GM23338 (cell line): ENCODE measurements around the gene DLGAP4. TPM values are rescaled to one million over a fixed set of nuclear protein-coding genes. Genes with fewer than 3 reads are reported as not detected.

ENCODE experiments used
- ATAC-seq: fragments of 200-7000 bp; cut with Tn5 transposase; 3 replicates; pipeline ENCODE4 v1.9.1; 2020
- DNase-seq: peaks from one replicate; pipeline ENCODE4 v3.0.0-alpha.2; 2015; ENCODE audit warnings: low spot score
- H2AFZ ChIP-seq: fragments of 200-600 bp; sonication (generic); 2 replicates; pipeline ENCODE4 v1.8.0; 2016; ENCODE audit warnings: antibody characterized with exemption, mild to moderate bottlenecking, moderate library complexity
- H3F3A ChIP-seq: fragments of 200-600 bp; sonication (generic); replicated peaks from 2 replicates; pipeline ENCODE4 v1.8.0; 2017; ENCODE audit warnings: antibody characterized with exemption, mixed run types, low read depth
- H3K27ac ChIP-seq: fragments of 200-600 bp; sonication (generic); 2 replicates; pipeline ENCODE4 v1.6.1; 2016; ENCODE audit warnings: low read depth
- H3K27me3 ChIP-seq: fragments of 200-600 bp; sonication (generic); 2 replicates; pipeline ENCODE4 v1.8.0; 2016; ENCODE audit warnings: mild to moderate bottlenecking, mixed run types, moderate library complexity; ENCODE audit not compliant: insufficient read depth
- H3K36me3 ChIP-seq: fragments of 200-600 bp; sonication (generic); 2 replicates; pipeline ENCODE4 v1.8.0; 2016; ENCODE audit warnings: mild to moderate bottlenecking; ENCODE audit not compliant: insufficient read depth
- H3K4me1 ChIP-seq: fragments of 200-600 bp; sonication (generic); 2 replicates; pipeline ENCODE4 v1.8.0; 2016; ENCODE audit warnings: mild to moderate bottlenecking, moderate library complexity; ENCODE audit not compliant: insufficient read depth
- H3K4me2 ChIP-seq: fragments of 200-600 bp; sonication (generic); 2 replicates; pipeline ENCODE4 v1.7.1; 2017; ENCODE audit warnings: mixed run types
- H3K4me3 ChIP-seq: fragments of 200-600 bp; sonication (generic); 2 replicates; pipeline ENCODE4 v1.6.1; 2016; ENCODE audit warnings: mixed run types
- H3K79me2 ChIP-seq: fragments of 200-600 bp; sonication (generic); replicated peaks from 2 replicates; pipeline ENCODE4 v1.8.0; 2017; ENCODE audit warnings: mild to moderate bottlenecking; ENCODE audit not compliant: insufficient read depth
- H3K9me2 ChIP-seq: fragments of 200-600 bp; sonication (generic); 2 replicates; pipeline ENCODE4 v1.8.0; 2017; ENCODE audit not compliant: insufficient read depth
- H4K20me1 ChIP-seq: fragments of 200-600 bp; sonication (generic); replicated peaks from 2 replicates; pipeline ENCODE4 v1.8.0; 2017; ENCODE audit warnings: mild to moderate bottlenecking; ENCODE audit not compliant: insufficient read depth
- H3K27ac Mint-ChIP-seq: 2 replicates; pipeline ENCODE4 v1.8.0; 2020; ENCODE audit warnings: inconsistent platforms, mild to moderate bottlenecking, moderate library complexity, mixed read lengths
- H3K27me3 Mint-ChIP-seq: 3 replicates; pipeline ENCODE4 v1.8.0; 2022; ENCODE audit warnings: low read depth, mild to moderate bottlenecking, moderate library complexity, mixed read lengths, inconsistent platforms; ENCODE audit not compliant: insufficient read depth, poor library complexity
- H3K36me3 Mint-ChIP-seq: 3 replicates; pipeline ENCODE4 v1.8.0; 2021; ENCODE audit warnings: low read depth, mild to moderate bottlenecking, inconsistent platforms, moderate library complexity, mixed read lengths
- H3K4me1 Mint-ChIP-seq: 3 replicates; pipeline ENCODE4 v1.8.0; 2020; ENCODE audit warnings: mild to moderate bottlenecking, inconsistent platforms, mixed read lengths
- H3K4me3 Mint-ChIP-seq: 3 replicates; pipeline ENCODE4 v1.8.0; 2021; ENCODE audit warnings: moderate library complexity, mild to moderate bottlenecking, inconsistent platforms, mixed read lengths
- H3K9me3 Mint-ChIP-seq: 3 replicates; pipeline ENCODE4 v1.8.0; 2020; ENCODE audit warnings: moderate library complexity, mild to moderate bottlenecking, inconsistent platforms, mixed read lengths
- CTCF ChIP-seq, 2 experiments: fragments of 200-600 bp in 1 of 2; sonication (generic) in 1 of 2; conservative IDR thresholded peaks; 2 replicates each; pipeline versions ENCODE4 v1.5.1 to v1.6.1; 2016 to 2017; ENCODE audit warnings: antibody characterized with exemption in 2 of 2, low read depth in 2 of 2, mild to moderate bottlenecking in 2 of 2, moderate library complexity in 1 of 2
- ETS1 ChIP-seq: IDR thresholded peaks from 2 replicates; pipeline ENCODE4 v1.6.1; 2016; ENCODE audit warnings: antibody characterized with exemption
- JUNB ChIP-seq: IDR thresholded peaks from one replicate; pipeline ENCODE4 v1.6.1; 2016; ENCODE audit warnings: antibody characterized with exemption; ENCODE audit not compliant: unreplicated experiment
- NANOG ChIP-seq: IDR thresholded peaks from 2 replicates; pipeline ENCODE4 v1.6.1; 2016; ENCODE audit warnings: antibody characterized with exemption, borderline replicate concordance
- POLR2AphosphoS5 ChIP-seq: IDR thresholded peaks from 2 replicates; pipeline ENCODE4 v1.6.1; 2016; ENCODE audit warnings: antibody characterized with exemption, low read depth
- STAT1 ChIP-seq: IDR thresholded peaks from one replicate; pipeline ENCODE4 v1.6.1; 2016; ENCODE audit warnings: antibody characterized with exemption; ENCODE audit not compliant: unreplicated experiment
- ZNF462 ChIP-seq: fragments of 250-450 bp; sonication (Bioruptor Pico); IDR thresholded peaks from 2 replicates; pipeline ENCODE4 v1.5.0; 2020; ENCODE audit warnings: mild to moderate bottlenecking, moderate library complexity
- polyA plus RNA-seq: library from polyadenylated mRNA; unstranded; fragments of >200 nt; fragmentation: Nextera tagmentation; extraction: Ambion mirVana; gene quantifications from 2 replicates; pipeline ENCODE4 v1.2.1, GENCODE V29; 2016
- total RNA-seq: library from RNA; depleted of rRNA; stranded (reverse); fragments of >200 nt; shearing (Covaris generic); gene quantifications from 2 replicates; pipeline ENCODE4 v1.2.3, GENCODE V29; 2014

The DLGAP4 gene
- total and polyA plus RNA-seq, 2 experiments from 2014 or later: 46.1 to 52.2 TPM

- no peak for TF ChIP-seq STAT1
- no peak for TF ChIP-seq JUNB
- TF ChIP-seq ETS1: no peak
- TF ChIP-seq NANOG: no peak
- no peak for TF ChIP-seq POLR2AphosphoS5
- no peak for TF ChIP-seq CTCF (conservative IDR thresholded peaks at IDR 0.05; ENCODE audit: low read depth in 2 of 2)
- TF ChIP-seq ZNF462 (CRISPR knock-in tag): no peak
- ATAC-seq (no peak), DNase-seq (no peak)
- H3K27ac Mint-ChIP-seq: no peak overlapping the region
- Histone ChIP-seq H3K27ac (no peak overlapping the region), H2AFZ (no peak overlapping the region), H3K27me3 (no peaks in the 10 kb centered on the region), H3K4me2 (no peak overlapping the region), H4K20me1 (peaks cover 32% of the 10 kb centered on the region), H3K79me2 (peaks cover 46% of the 10 kb centered on the region), H3K36me3 (no peaks in the 10 kb centered on the region), H3K9me2 (no peaks in the 10 kb centered on the region), H3F3A (no peaks in the 10 kb centered on the region), H3K4me1 (no peaks in the 10 kb centered on the region; the same call in 1 of the 2 replicates), H3K4me3 (no peak overlapping the region)
- no peaks in the 10 kb centered on the region; the same call in 2 of the 3 replicates for H3K9me3 Mint-ChIP-seq
- no peaks in the 10 kb centered on the region; the same call in 1 of the 3 replicates for H3K36me3 Mint-ChIP-seq
- no peak overlapping the region for H3K4me3 Mint-ChIP-seq
- H3K27me3 Mint-ChIP-seq: peaks cover 4% of the 10 kb centered on the region
- H3K4me1 Mint-ChIP-seq: peaks cover 3% of the 10 kb centered on the region; the same call in 1 of the 3 replicates
Observed at GRCh38 chr20:36485286-36485685, 179.1 kb downstream of the DLGAP4 start.
